SK-N-SH (cell line): ENCODE results near the gene SEPTIN14. TPM values are rescaled to one million over a fixed set of nuclear protein-coding genes. Genes with fewer than 3 reads are reported as not detected.

Experiments used
- CTCF ChIA-PET: fragments of 300-600, 350-600 bp; formaldehyde crosslinking; extraction: SDS; loops from one replicate; lab custom pipeline; 2021; lab: Yijun Ruan, JAX
- POLR2A ChIA-PET: fragments of 350-600 bp; sonication (Branson Sonifier 250); formaldehyde crosslinking; extraction: SDS; loops from one replicate; lab custom pipeline; 2020; ENCODE audit warnings: antibody characterized with exemption, inconsistent platforms; lab: Yijun Ruan, JAX
- DNase-seq: peaks from one replicate; pipeline ENCODE4 v3.0.0; 2012
- H2AFZ ChIP-seq: fragments of 200-600 bp; sonication (generic); 2 replicates; pipeline ENCODE4 v1.8.1; 2016; ENCODE audit warnings: antibody characterized with exemption, mild to moderate bottlenecking, low read depth
- H3F3A ChIP-seq: fragments of 200-600 bp; sonication (generic); replicated peaks from 2 replicates; pipeline ENCODE3; 2016; ENCODE audit warnings: antibody characterized with exemption, mild to moderate bottlenecking; ENCODE audit not compliant: insufficient read depth
- H3K27ac ChIP-seq, 2 experiments: fragments of 200-500 bp in 1 of 2; fragments of 200-600 bp in 1 of 2; sonication (Bioruptor generic) in 1 of 2; sonication (generic), shearing (Covaris generic) in 1 of 2; 2 replicates each; pipeline versions ENCODE4 v1.5.1 to v1.6.1; 2014 to 2016; ENCODE audit warnings: low read depth in 2 of 2, inconsistent platforms in 1 of 2, low read length in 1 of 2, mild to moderate bottlenecking in 1 of 2, mixed read lengths in 1 of 2
- H3K27me3 ChIP-seq: fragments of 200-600 bp; sonication (generic), shearing (Covaris generic); 2 replicates; pipeline ENCODE4 v1.6.1; 2016; ENCODE audit warnings: mixed run types; ENCODE audit not compliant: insufficient read depth
- H3K36me3 ChIP-seq, 2 experiments: fragments of 200-500 bp in 1 of 2; fragments of 200-600 bp in 1 of 2; sonication (Bioruptor generic) in 1 of 2; sonication (generic) in 1 of 2; replicated peaks in 1 of 2; 2 replicates each; pipeline versions ENCODE3 to v1.5.1; 2014 to 2016; ENCODE audit warnings: low read length in 1 of 2, mild to moderate bottlenecking in 1 of 2; ENCODE audit not compliant: insufficient read depth in 2 of 2, control insufficient read depth in 1 of 2
- H3K4me1 ChIP-seq, 2 experiments: fragments of 200-500 bp in 1 of 2; fragments of 200-600 bp in 1 of 2; sonication (Bioruptor generic) in 1 of 2; sonication (generic), shearing (Covaris generic) in 1 of 2; 2 replicates each; pipeline versions ENCODE4 v1.5.1 to v1.6.1; 2014 to 2016; ENCODE audit warnings: low read depth in 1 of 2, low read length in 1 of 2, mixed run types in 1 of 2; ENCODE audit not compliant: insufficient read depth in 2 of 2, control insufficient read depth in 1 of 2
- H3K4me2 ChIP-seq: fragments of 200-600 bp; sonication (generic), shearing (Covaris generic); 2 replicates; pipeline ENCODE4 v1.6.1; 2017; ENCODE audit warnings: mixed run types
- H3K4me3 ChIP-seq, 2 experiments: fragments of 200-500 bp in 1 of 2; fragments of 200-600 bp in 1 of 2; sonication (Bioruptor generic) in 1 of 2; sonication (generic), shearing (Covaris generic) in 1 of 2; 2 replicates each; pipeline versions ENCODE4 v1.5.1 to v1.8.1; 2014 to 2016; ENCODE audit warnings: low read depth in 2 of 2, inconsistent platforms in 1 of 2, low read length in 1 of 2, mild to moderate bottlenecking in 1 of 2, mixed read lengths in 1 of 2, moderate library complexity in 1 of 2
- H3K79me2 ChIP-seq: fragments of 200-600 bp; sonication (generic); 2 replicates; pipeline ENCODE4 v1.8.1; 2017; ENCODE audit warnings: mild to moderate bottlenecking; ENCODE audit not compliant: insufficient read depth
- H3K9ac ChIP-seq: fragments of 200-600 bp; sonication (generic); 2 replicates; pipeline ENCODE4 v1.6.1; 2017; ENCODE audit warnings: mixed run types
- H3K9me2 ChIP-seq: fragments of 200-600 bp; sonication (generic); 2 replicates; pipeline ENCODE4 v1.6.1; 2017; ENCODE audit warnings: mixed run types
- H3K9me3 ChIP-seq: fragments of 200-600 bp; sonication (generic); 2 replicates; pipeline ENCODE4 v1.6.1; 2017; ENCODE audit warnings: mixed run types, mild to moderate bottlenecking, moderate library complexity
- H4K20me1 ChIP-seq: fragments of 200-600 bp; sonication (generic); 2 replicates; pipeline ENCODE4 v1.6.1; 2017; ENCODE audit warnings: mild to moderate bottlenecking, mixed run types; ENCODE audit not compliant: insufficient read depth
- EZH2phosphoT487 ChIP-seq: fragments of 200-600 bp; sonication (generic); IDR thresholded peaks from 2 replicates; pipeline ENCODE4 v1.6.1; 2017; ENCODE audit warnings: low read depth, mixed run types, mild to moderate bottlenecking, antibody characterized with exemption, moderate library complexity, borderline replicate concordance
- GABPA ChIP-seq: IDR thresholded peaks from 2 replicates; pipeline ENCODE4 v1.4.0; 2012; ENCODE audit warnings: low read depth, mild to moderate bottlenecking
- GATA2 ChIP-seq: sonication (generic); formaldehyde crosslinking; IDR thresholded peaks from 2 replicates; pipeline ENCODE4 v1.5.0; 2020; ENCODE audit warnings: mild to moderate bottlenecking, missing genetic modification reagents
- MEF2A ChIP-seq: IDR thresholded peaks from 2 replicates; pipeline ENCODE4 v1.4.0; 2012; ENCODE audit warnings: low read depth, borderline replicate concordance
- MXI1 ChIP-seq: IDR thresholded peaks from 2 replicates; pipeline ENCODE4 v1.6.1; 2012; ENCODE audit warnings: mild to moderate bottlenecking, low read depth, low read length, improper control_type of control experiment
- POLR2AphosphoS5 ChIP-seq: IDR thresholded peaks from 2 replicates; pipeline ENCODE4 v1.6.1; 2012; ENCODE audit warnings: low read depth, low read length
- RAD21 ChIP-seq: IDR thresholded peaks from 2 replicates; pipeline ENCODE4 v1.6.1; 2012; ENCODE audit warnings: mild to moderate bottlenecking, low read length
- RFX5 ChIP-seq: IDR thresholded peaks from 2 replicates; pipeline ENCODE4 v1.6.1; 2012; ENCODE audit warnings: mild to moderate bottlenecking, improper control_type of control experiment, low read length
- SMC3 ChIP-seq: IDR thresholded peaks from 2 replicates; pipeline ENCODE4 v1.6.1; 2012; ENCODE audit warnings: low read depth, low read length, improper control_type of control experiment
- TAF1 ChIP-seq: IDR thresholded peaks from 2 replicates; pipeline ENCODE4 v1.6.1; 2012; ENCODE audit warnings: low read depth, mild to moderate bottlenecking, low read length, moderate library complexity, borderline replicate concordance
- TCF12 ChIP-seq: IDR thresholded peaks from 2 replicates; pipeline ENCODE4 v1.4.0; 2012
- TEAD4 ChIP-seq: IDR thresholded peaks from 2 replicates; pipeline ENCODE4 v1.4.0; 2012; ENCODE audit warnings: mild to moderate bottlenecking, borderline replicate concordance; ENCODE audit not compliant: insufficient read depth
- WGBS: methylation state at CpG from one replicate; pipeline ENCODE4 v1.1.6; 2017; ENCODE audit warnings: low lambda C conversion rate; 5-methylcytosine and 5-hydroxymethylcytosine counted together
- polyA plus RNA-seq, 3 experiments: library from polyadenylated mRNA; depleted of rRNA; stranded (reverse); fragments of >200 nt; gene quantifications; 2 replicates each; pipeline ENCODE4 v1.2.3, GENCODE V29; 2012
- TF ChIP-seq, protein P1 (sequence below): fragments of 150-350 bp; IDR thresholded peaks from 2 replicates; pipeline ENCODE4 v1.6.1; 2017; ENCODE audit warnings: antibody characterized with exemption, low read length, low read depth, borderline replicate concordance
- TF ChIP-seq, protein P2 (sequence below): IDR thresholded peaks from 2 replicates; pipeline ENCODE4 v1.4.0; 2012; ENCODE audit warnings: low read depth, borderline replicate concordance
- TF ChIP-seq, protein P3 (sequence below): IDR thresholded peaks from 2 replicates; pipeline ENCODE4 v1.6.1; 2012; ENCODE audit warnings: mild to moderate bottlenecking, low read depth, low read length, moderate library complexity

The SEPTIN14 gene
- polyA plus RNA-seq, 1 of the 3 experiments (the other 2 are of a cell fraction), result not detected

DNA sequence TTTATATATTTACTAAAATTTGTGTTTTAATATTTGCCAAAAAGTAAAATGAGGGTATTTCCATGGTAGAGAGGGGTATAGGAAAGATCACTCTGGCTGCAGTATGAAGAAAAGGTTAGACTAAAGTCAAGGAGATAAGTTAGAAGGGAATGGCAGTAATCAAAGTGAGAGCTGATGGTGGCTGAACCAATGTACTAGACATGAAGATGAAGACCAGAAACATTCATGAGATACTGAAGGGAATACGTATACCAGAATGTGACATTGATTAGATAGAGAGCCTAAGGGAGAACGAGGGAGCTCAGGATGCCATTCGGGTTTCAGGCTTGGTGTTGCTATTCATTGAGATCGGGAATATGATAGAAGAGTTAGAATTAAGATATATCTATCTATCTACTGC, 32.5 kb upstream of the SEPTIN14 start:
- no peaks in the 10 kb centered on the region for H3K79me2 ChIP-seq
- no peaks in the 10 kb centered on the region for H3K27me3 ChIP-seq
- peaks cover 0 to 3% of the 10 kb centered on the region in 2 experiments; a peak in 1 of 4 replicates for H3K4me1 ChIP-seq
- no peaks in the 10 kb centered on the region for H3K9me2 ChIP-seq
- DNase-seq, result no peak
- no peaks in the 10 kb centered on the region for H3F3A ChIP-seq
- no peaks in the 10 kb centered on the region for H3K9me3 ChIP-seq
- no peaks in the 10 kb centered on the region for H4K20me1 ChIP-seq
- no peak overlapping the region for H3K27ac ChIP-seq
- no peak overlapping the region for H2AFZ ChIP-seq
- no peak overlapping the region for H3K4me3 ChIP-seq
- H3K36me3 ChIP-seq, result no peaks in the 10 kb centered on the region
- 92% methylated on average over 4 of the region's 4 CpGs for WGBS
- ChIA-PET CTCF (interaction anchor here (1.0 to 2.5 kb wide), 2 partner anchors 31 to 69 kb away, joined by 3 to 6 read pairs; no protein-coding TSS in a partner anchor), POLR2A (no interaction called here)
- no peak overlapping the region for H3K4me2 ChIP-seq
- TF ChIP-seq GATA2 (CRISPR knock-in tag), result no peak
- no peak for TF ChIP-seq RFX5
- no peak for TF ChIP-seq POLR2AphosphoS5
- no peak for TF ChIP-seq TAF1
- TF ChIP-seq TCF12, result no peak
- TF ChIP-seq MXI1, result no peak
- no peak for TF ChIP-seq EZH2phosphoT487
- TF ChIP-seq MEF2A, result no peak
- no peak for TF ChIP-seq TEAD4
- TF ChIP-seq, protein P1, sequence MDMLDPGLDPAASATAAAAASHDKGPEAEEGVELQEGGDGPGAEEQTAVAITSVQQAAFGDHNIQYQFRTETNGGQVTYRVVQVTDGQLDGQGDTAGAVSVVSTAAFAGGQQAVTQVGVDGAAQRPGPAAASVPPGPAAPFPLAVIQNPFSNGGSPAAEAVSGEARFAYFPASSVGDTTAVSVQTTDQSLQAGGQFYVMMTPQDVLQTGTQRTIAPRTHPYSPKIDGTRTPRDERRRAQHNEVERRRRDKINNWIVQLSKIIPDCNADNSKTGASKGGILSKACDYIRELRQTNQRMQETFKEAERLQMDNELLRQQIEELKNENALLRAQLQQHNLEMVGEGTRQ, result no peak
- no peak for TF ChIP-seq SMC3
- no peak for TF ChIP-seq RAD21
- TF ChIP-seq, protein P2, sequence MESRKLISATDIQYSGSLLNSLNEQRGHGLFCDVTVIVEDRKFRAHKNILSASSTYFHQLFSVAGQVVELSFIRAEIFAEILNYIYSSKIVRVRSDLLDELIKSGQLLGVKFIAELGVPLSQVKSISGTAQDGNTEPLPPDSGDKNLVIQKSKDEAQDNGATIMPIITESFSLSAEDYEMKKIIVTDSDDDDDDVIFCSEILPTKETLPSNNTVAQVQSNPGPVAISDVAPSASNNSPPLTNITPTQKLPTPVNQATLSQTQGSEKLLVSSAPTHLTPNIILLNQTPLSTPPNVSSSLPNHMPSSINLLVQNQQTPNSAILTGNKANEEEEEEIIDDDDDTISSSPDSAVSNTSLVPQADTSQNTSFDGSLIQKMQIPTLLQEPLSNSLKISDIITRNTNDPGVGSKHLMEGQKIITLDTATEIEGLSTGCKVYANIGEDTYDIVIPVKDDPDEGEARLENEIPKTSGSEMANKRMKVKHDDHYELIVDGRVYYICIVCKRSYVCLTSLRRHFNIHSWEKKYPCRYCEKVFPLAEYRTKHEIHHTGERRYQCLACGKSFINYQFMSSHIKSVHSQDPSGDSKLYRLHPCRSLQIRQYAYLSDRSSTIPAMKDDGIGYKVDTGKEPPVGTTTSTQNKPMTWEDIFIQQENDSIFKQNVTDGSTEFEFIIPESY, result no peak
- no peak for TF ChIP-seq GABPA
- TF ChIP-seq, protein P3, sequence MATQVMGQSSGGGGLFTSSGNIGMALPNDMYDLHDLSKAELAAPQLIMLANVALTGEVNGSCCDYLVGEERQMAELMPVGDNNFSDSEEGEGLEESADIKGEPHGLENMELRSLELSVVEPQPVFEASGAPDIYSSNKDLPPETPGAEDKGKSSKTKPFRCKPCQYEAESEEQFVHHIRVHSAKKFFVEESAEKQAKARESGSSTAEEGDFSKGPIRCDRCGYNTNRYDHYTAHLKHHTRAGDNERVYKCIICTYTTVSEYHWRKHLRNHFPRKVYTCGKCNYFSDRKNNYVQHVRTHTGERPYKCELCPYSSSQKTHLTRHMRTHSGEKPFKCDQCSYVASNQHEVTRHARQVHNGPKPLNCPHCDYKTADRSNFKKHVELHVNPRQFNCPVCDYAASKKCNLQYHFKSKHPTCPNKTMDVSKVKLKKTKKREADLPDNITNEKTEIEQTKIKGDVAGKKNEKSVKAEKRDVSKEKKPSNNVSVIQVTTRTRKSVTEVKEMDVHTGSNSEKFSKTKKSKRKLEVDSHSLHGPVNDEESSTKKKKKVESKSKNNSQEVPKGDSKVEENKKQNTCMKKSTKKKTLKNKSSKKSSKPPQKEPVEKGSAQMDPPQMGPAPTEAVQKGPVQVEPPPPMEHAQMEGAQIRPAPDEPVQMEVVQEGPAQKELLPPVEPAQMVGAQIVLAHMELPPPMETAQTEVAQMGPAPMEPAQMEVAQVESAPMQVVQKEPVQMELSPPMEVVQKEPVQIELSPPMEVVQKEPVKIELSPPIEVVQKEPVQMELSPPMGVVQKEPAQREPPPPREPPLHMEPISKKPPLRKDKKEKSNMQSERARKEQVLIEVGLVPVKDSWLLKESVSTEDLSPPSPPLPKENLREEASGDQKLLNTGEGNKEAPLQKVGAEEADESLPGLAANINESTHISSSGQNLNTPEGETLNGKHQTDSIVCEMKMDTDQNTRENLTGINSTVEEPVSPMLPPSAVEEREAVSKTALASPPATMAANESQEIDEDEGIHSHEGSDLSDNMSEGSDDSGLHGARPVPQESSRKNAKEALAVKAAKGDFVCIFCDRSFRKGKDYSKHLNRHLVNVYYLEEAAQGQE, result no peak
- H3K9ac ChIP-seq, result no peak overlapping the region
